GM19239 (cell line): ENCODE data around the gene FAM25C.
"Not testable (repeated sequence)": the region's sequence is repeated elsewhere in the genome, so short reads cannot be mapped to it uniquely, and the experiment has no call there.

Experiments used
- DNase-seq: peaks from one replicate; pipeline ENCODE4 v3.0.0; 2011; ENCODE audit warnings: low spot score; ENCODE audit not compliant: insufficient read length
- FAIRE-seq: peaks from 2 replicates; lab custom pipeline; 2011; peaks lifted over from hg19 to GRCh38; lab: Jason Lieb, UNC

Gene FAM25C

DNA sequence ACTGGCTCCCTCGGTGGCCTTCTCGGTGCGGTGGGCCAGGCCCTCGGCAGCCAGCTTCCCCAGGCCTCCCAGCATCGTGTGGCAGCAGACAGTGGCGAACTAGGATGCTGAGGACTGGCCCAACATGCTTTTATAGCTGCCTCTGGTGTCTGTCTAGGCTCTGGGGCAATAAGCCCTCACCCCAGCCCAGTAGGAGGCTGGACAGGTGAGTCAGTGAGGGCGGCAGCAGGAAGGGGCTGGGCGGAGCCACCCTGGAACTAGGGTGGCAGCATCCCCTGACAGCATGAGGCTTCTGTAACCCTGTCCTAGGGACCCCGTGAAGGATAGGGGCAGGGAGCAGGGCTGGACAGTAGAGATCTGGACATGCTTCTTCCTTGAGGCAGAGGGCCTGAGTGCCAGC is at the start of gene FAM25C:
TSS of gene FAM25C (minus strand) at position 101 of the 400 bp plus-strand sequence. CDS start at position 75, 26 bp downstream.
- FAIRE-seq = not testable (repeated sequence)

DNA sequence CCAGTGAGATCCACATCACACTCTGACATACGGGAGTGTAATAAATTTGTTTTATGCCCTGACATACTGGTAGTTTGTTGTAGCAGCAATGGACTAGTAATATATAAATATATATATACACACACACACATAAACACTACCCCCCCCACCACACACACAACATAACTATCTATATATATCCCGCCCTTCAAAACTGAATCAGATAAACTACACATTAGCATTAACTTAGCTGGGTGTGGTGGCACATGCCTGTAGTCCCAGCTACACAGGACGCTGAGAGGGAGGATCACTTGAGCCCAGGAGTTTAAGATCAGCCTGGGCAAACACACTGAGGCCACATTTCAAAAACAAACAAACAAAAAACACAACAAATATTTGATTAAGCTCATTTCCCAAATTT is 45.0 kb upstream of the FAM25C start:
- not testable (repeated sequence) for DNase-seq, FAIRE-seq

More for the DNA sequence above, at the start of gene FAM25C:
- not testable (repeated sequence) for DNase-seq

DNA sequence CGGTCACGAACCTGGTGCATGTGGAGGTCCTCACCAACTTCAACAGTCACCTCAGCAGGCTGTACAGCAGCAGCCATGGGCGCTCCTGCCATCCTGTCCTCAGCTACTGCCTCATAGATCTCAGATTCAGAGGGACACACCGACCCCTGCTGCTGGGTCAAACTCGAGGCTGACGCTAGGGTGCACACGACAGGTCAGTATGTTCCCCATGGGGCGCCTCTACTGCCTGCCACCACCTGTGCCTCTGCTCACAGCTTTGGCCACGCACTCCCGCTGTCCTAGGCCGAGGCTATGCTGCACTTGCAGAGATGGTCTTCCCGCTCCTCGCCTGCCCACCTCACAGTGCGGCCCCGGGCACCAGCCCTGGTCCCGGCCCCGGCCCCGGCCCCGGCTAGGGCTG is 31.8 kb upstream of the FAM25C start:
- not testable (repeated sequence) for DNase-seq, FAIRE-seq

DNA sequence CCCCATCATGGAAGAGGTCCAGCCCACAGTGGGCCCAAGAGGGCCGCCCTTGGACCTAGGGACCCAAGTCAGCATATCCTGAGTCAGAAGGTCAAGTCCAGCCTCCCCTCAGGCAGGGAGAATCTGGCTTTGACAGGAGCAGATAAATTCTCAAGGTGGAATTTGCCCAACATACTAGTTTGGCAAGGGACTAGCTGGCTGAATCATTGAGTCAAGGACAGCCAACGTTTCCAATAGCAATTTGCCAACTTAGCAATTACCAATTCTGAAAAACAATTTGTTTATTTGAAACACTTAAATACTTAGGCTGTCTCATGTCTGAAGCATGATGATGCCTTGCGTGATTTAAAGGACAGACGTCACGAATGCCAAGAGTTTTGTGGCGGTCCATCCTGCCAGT is 2.7 kb upstream of the FAM25C start:
- FAIRE-seq, DNase-seq: not testable (repeated sequence)

DNA sequence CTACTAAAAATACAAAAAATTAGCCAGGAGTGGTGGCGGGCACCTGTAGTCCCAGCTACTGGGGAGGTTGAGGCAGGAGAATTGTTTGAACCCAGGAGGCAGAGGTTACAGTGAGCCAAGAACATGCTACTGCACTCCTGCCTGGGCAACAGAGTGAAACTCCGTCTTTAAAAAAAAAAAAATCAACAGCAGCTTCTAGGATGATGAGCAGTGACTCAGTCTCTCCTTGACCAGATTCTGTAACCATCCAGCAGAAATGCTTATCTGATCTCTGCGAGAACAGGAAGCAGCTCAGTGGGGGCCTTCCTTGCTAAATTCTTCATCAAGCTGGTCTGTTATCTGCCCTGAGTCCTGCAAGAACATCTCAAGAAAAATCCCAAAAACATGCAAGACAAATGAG is 5.5 kb downstream of the FAM25C start:
- FAIRE-seq, DNase-seq: not testable (repeated sequence)

DNA sequence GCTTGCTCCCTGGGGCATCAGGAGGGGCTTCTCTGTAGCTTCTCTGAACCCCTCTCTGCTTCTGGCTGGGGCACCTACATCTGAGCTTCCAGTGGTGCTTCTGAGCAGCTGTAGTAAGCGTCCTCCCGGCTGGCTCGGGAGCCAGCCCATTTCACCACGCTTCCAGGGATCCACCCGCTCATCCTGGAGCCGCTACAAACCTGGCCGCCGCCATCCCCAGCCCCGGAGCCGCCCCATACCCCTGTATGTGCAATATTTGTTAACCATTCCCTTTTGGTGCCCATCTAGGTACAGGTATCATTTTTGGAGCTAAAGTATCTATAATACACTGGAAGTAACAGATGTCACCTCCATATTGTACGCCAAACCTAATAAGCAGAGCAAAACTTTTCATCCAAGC is 7.0 kb downstream of the FAM25C start:
- not testable (repeated sequence) for FAIRE-seq, DNase-seq

DNA sequence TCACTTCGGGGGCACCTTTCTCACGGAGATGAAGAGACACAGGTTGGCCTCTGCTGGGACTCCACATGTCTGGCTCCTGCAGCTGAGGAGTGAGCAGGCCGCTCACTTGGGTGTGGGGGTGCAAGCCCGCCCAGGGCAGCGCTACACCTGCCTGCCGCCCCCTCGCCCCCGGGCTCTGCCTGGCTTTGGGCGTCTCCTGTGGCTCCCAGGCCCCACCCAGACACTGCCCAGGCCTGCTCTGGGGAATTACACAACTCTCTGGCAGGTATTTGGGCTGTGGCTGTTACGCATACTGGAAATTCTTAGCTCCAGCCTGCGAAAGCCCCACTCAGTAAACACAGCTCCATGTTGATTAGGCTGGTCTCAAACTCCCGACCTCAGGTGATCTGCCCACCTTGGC is 7.9 kb downstream of the FAM25C start:
- DNase-seq, FAIRE-seq: not testable (repeated sequence)

DNA sequence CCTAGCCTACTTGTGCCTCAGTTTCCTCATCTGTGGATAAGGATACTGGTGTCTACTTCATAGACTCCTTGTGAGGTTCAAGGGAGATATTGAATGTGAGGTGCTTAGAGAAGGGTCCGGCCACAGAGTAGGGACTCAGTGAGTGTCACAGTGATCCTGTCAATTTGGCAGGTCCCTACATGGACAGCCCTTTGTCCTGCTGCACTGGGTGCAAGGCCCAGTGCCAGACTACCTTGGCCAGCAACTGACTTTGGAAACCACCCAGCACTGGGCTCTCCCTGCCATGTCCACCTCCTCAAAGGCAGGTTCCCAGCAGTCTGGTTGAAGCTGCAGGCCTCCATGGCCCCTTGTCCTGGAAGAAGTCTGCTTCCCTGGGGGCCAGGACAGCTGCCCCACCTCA is 9.5 kb downstream of the FAM25C start:
- not testable (repeated sequence) for DNase-seq, FAIRE-seq

DNA sequence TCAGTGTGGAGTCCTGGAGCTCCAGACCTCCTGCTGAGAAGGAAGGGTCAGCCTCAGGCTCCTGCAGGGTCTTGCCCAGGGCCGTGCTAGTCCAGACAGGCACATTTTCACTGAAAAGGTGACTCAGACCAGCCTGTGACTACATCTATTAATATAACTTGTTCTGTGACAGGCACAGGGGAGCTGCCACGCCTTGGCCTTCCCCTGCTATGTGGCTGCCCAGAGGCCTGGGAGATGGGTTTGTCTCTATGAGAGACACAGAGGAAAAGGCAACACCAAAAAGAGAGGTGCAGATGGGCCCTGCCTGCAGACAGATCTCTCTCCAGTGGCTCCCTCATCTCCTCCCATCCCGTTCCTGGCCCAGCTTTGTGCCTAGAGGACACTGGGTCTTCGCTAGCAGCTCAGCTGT is 10.0 kb downstream of the FAM25C start:
- DNase-seq, FAIRE-seq: not testable (repeated sequence)

DNA sequence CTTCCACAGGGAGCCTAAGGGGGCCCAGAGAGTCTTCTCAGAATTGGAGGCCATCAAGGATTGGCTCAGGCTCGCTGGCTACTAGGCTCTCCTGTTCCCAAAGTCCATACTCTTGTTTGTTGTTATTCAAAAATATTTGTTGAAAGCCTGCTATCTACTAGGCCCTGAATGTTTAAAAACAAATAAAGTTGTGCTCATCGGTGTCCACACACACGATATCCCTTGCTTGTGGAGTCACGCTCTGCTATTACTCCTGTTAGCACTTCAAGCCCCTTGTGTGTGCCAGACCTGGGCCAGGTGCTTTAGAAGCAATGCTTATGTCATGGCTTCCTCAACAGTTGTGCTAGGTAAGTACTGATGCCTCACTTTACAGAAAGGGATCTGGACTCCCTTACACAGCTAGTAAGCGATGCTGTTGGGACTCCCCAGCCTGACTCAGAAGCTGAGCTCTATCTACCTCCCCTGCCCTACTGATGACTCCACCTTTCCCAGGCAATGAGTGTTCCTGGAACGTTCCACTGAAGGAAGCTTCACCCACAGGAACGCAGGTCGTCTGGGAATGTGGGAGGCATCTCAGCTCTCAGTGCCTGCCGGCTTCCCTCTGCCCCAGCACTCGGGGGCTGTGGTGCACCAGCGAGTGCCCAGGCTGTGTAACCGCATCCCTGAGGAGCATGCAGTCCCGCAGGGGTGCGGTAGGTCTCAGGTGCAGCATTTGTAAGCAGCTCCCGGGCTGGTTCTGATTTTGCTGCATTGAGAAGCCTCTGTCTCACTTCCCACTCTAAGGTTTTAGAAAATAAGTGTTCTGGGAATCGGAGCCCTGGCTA is 10.7 kb downstream of the FAM25C start:
- not testable (repeated sequence) for FAIRE-seq

DNA sequence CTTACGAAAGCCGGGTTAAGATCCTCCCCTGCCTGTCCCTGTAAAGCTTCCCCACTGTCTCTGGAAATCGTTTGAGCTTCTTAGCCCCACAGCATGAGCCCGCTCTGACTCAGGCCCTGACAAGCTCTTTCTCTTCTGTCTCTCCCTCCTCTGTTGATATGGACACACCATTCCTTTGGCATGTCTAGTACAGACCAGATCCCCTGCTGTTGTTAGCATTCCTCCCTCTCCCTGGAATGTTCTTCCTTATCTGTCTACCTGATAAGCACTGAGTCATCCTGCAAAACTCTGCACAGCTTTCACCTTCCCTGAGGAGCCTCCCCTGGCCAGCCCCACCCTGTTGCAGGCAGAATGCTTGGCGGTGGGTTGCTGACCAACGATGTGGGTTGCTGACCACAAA is 11.6 kb downstream of the FAM25C start:
- FAIRE-seq, DNase-seq: not testable (repeated sequence)

More for the DNA sequence above, 10.7 kb downstream of the FAM25C start:
- DNase-seq = not testable (repeated sequence)

DNA sequence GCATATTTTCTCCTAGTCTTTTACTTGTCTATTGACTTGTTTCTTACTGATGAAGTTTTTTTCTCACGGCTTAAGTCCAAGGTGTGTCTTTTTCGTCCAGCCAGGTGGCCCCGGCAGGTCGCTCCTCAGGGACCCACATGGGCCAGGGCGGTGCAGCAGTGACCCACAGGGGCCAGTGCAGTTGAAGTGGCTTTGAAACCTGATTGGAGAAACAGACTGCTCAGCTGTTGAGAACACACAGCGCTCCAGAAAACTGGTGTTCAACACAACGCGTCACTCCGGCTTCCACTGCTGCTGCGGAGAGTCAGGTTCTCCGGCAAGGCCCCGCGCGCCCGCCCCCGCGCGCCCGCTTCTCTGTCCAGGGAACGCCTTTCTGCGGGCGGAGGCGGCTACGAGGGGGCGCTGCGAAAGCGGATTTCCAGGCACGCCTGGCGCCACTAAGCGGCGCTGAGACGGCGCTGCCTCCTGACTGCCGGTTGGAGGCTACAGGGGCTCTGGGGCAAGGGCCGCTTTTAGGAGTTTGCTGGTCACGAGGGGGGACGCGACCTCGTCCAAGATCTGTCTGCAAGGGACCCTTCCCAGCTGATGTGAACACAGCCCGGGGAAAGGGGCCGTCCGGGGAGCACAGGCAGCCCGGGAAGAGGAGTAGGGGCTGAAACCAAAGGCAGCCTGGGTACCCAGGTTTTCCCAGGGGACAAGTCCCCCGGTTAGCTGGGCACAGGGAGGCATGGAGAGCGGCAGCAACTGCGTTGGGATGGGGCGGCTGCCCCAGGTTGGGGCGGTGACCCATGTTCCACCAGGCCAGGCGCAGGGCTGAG is 13.0 kb downstream of the FAM25C start:
- not testable (repeated sequence) for DNase-seq, FAIRE-seq

DNA sequence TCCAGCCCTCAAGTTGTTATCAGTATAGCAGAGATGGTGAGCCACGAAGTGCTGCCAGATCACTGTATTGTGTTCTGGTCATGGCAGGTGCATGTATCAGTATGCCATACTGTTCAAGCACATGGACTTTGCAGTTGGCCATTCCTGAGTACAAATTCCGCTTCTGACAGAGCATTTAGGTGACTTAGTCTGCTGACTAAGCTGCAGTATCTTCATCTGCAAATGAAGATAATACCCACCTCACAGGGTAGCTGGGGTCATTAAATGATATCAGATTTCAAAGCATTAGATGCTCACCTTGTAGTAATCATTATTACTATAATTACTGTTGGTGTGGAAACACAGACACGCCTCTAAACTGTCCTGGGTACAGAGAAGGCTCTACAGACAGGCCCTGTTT is 24.2 kb downstream of the FAM25C start:
- DNase-seq, FAIRE-seq: not testable (repeated sequence)

DNA sequence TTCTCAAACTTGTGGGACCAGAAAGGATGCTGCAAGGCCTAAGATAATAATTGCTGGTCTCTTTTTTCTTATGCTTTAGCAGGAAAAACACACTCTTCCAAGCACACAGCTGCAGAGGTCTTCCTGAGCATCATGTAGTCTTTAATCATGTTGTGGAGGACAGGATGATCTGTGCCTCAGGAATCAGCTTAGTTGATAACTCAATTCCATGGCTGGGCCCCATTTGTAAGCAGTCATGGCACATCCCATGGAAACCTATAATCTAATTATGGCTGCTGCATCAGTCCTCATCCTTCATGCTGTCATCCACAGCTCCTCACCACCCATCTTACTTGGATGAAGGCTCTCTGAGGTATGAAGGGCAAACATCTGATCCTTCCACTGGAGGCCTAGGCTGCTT is 26.5 kb downstream of the FAM25C start:
- not testable (repeated sequence) for DNase-seq, FAIRE-seq

DNA sequence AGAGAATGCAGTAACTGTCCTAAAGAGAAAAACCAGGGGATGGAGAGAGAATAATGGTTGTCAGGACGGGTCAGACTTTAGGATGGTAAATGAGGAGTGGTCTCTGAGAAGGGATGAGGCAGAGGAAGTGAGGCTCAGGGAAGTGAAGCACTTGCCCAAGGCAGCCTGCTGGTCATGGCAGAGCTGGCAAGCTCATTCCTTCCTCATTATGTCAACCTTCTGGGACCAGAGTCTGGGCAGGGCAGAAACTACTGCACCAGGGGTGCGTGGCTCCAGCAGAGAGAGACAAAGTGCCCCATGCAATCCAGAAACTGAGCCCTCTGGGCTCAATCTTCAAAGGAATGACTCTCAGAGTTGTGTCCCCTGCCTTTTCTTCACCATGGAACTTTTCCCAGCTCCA is 27.5 kb downstream of the FAM25C start:
- DNase-seq, FAIRE-seq: not testable (repeated sequence)

DNA sequence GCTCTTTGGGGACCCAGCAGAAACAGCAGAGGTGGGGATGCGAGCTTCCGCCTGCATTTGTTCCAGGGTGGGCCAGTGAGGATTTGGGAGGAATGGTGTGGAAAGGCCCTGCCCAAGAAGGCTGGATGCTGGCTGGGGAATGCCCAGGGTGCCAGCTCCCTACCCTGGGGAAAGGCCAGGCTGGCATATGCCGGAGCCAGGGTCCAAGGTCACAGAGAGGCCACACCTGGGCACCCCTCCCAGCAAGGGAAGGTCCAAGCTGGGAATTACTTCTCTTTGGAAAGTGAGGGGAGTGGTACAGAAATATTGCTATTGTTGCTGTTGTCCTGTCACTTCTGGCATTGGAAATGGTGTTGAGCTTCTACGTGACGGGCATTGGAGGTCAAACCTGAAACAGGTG is 28.0 kb downstream of the FAM25C start:
- FAIRE-seq, DNase-seq: not testable (repeated sequence)

DNA sequence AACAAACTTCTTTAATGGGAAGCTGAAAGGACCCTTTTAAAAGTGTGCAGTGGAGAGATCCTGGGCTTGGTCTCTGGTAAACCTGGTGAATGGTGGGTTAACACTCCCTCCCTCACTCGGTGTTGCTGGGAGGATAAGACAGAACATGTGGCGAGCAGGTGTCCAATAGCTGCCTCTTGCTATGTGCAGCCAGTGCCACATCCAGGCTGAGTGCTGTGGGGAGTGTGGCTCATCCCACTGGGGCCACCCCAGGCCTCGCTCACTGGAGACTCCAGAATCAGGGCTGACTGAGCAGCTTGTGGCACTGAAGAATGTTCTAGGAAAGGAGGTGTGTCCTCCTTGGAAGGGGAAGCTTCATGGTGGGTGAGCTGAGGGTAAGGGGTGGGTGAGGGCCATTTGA is 29.5 kb downstream of the FAM25C start:
- not testable (repeated sequence) for FAIRE-seq, DNase-seq

DNA sequence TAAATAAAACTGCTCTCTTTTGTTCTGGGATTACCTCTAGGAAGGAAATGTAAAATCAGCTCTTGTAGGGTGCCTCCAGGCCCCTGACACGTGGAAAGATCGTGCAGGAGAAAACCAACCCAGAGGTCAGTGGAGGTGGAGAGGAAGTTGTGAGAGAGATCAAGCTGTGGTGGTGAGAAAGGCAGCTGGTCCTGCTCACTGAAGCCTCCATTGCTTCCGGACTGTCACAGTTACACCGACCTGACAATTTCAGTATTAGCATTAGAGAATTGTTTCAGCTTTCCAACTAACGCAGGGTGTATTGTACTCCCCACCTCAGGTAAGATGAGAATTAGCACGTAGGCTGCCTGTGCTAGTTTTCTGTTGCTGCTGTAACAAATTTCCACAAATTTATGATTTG is 30.6 kb downstream of the FAM25C start:
- not testable (repeated sequence) for DNase-seq, FAIRE-seq

DNA sequence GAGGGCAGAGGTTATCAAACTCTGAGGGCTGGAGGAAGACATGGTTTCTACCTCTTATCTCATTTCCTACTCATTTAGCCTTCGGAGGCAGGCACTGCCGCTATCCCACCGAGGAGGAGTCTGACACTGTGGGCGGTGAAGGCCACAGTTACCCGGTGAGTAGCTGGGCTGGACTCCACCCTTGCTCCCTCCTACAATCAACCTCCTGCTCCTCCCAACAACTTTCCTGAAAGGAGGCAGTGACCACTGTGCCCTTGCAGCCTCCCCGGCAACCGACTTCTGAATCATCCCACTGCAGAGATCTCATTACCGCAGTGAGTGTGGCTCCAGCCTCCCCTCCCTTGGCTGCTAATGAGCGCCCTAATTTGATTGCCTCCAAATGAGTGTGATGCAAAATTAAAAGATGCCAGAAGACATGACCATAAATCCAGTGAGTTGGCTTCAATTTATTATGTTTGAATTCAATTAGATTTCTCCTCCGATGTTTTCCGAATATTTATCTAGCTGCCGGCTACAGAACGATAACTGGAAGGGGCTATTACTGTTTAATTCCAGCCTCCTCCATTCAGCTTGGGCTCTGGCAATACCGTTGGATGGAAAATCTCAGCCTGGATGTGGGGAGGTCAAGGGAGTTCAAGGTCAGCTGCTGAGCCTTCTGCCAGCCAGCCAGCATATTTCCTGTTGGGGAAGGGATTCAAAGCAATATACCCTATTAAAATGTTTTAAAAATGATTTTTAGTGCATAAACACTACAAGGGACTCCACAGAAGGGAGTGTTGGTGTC is 35.1 kb downstream of the FAM25C start:
- not testable (repeated sequence) for FAIRE-seq, DNase-seq

DNA sequence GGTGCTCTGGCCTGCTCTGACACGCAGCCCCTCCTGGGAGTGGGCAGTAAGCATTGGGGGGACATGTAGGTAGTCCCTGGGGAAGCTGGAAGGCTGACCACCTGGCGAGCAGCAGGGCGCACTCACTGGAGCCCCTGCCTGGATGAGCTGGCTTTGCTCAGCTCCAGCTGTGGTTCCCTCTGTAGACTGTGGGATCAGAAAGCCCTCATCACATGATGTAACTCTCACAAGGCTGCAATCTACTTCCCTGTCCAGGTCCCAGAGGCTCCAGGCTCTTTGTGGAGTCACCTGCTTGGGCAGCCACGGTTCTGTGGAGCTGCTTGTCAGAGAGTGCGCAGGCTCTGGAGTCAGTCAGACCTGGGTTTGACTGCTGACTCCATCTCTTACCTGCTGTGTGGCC is 36.8 kb downstream of the FAM25C start:
- not testable (repeated sequence) for FAIRE-seq, DNase-seq
